ENCODE results near the gene NUP133.

GRCh38 chr1:229506633-229507032 lies 1.5 kb downstream of the NUP133 start:
- TF ChIP-seq POLR2A (IDR thresholded peaks at IDR 0.05; ENCODE audit: extremely low read depth, insufficient read length) (no peak), CTCF (IDR thresholded peaks at IDR 0.05; ENCODE audit: low read depth, low read length) (no peak), MYC (IDR thresholded peaks at IDR 0.05; ENCODE audit: low read depth, low read length) (no peak)
- TF ChIP-seq, protein P1, sequence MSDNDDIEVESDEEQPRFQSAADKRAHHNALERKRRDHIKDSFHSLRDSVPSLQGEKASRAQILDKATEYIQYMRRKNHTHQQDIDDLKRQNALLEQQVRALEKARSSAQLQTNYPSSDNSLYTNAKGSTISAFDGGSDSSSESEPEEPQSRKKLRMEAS (IDR thresholded peaks at IDR 0.05; ENCODE audit: low read depth, low read length) = no peak

All from NB4 (cell line).